ENCODE measurements around the gene CLASRP. TPM values are rescaled to one million over a fixed set of nuclear protein-coding genes. Genes with fewer than 3 reads are reported as not detected.
A peak's percentile ranks its signal among the peaks of the same experiment; 100 is the strongest.

CLASRP gene
- total RNA-seq, 1 donor from 2014 or later: 111 TPM

DNA sequence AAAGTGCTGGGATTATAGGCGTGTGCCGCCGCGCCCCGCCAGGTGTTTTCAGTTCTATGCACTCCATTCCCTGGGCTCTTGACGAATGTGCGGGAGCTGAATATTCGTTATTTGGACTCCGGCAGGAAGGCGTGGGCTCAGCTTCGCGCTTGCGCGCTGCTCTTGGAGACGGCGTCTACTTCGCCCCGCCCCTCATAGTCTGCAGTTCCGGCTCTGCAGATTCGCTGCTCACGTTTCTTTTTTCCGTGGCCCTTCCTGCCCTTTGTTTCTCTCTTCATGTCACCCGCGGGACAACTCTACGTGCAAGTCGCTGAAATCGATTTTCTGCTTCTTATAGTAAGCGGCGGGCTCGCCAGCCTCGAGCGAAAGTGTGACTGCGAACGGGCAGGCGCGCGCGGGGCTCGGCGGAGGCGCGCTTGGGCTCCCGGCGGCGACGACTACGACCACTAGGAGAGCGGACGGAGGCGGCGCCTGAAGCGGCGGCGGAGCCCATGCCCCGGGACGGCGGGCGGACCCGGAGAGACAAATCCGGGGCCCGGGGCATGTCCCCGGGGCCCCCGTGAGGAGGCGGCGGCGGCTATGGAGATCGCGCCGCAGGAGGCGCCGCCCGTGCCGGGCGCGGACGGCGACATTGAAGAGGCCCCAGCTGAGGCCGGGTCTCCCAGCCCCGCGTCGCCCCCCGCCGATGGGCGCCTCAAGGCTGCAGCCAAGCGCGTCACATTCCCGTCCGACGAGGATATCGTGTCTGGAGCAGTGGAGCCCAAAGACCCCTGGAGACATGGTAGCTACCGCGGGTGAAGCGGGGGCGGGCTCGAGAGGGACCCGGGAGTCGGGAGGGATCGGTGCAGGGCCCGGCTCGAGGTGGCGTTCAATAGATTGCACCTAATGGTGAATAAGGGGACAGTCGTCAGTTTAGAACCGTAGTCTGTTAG is 54.2 kb downstream of the CLASRP start, which contains the start of gene PPP1R37:
TSS of gene PPP1R37 (plus strand) at position 433 of the 932 bp plus-strand sequence. CDS start at position 580, 147 bp downstream.
- Mint-ChIP-seq H3K4me1 (ENCODE audit: unreplicated experiment) (peaks cover 52% of the 10 kb centered on the region), H3K27ac (peak within 1 kb of the TSS; percentile 100), H3K36me3 (no peaks in the 10 kb centered on the region), H3K27me3 (no peaks in the 10 kb centered on the region), H3K4me3 (peak within 1 kb of the TSS; percentile 95), H3K9me3 (no peaks in the 10 kb centered on the region)
- DNase-seq (ENCODE audit: extremely low spot score, unreplicated experiment): peak; percentile 94
- TF ChIP-seq, protein P1, sequence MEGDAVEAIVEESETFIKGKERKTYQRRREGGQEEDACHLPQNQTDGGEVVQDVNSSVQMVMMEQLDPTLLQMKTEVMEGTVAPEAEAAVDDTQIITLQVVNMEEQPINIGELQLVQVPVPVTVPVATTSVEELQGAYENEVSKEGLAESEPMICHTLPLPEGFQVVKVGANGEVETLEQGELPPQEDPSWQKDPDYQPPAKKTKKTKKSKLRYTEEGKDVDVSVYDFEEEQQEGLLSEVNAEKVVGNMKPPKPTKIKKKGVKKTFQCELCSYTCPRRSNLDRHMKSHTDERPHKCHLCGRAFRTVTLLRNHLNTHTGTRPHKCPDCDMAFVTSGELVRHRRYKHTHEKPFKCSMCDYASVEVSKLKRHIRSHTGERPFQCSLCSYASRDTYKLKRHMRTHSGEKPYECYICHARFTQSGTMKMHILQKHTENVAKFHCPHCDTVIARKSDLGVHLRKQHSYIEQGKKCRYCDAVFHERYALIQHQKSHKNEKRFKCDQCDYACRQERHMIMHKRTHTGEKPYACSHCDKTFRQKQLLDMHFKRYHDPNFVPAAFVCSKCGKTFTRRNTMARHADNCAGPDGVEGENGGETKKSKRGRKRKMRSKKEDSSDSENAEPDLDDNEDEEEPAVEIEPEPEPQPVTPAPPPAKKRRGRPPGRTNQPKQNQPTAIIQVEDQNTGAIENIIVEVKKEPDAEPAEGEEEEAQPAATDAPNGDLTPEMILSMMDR (conservative IDR thresholded peaks at IDR 0.05): peak; percentile 69

DNA sequence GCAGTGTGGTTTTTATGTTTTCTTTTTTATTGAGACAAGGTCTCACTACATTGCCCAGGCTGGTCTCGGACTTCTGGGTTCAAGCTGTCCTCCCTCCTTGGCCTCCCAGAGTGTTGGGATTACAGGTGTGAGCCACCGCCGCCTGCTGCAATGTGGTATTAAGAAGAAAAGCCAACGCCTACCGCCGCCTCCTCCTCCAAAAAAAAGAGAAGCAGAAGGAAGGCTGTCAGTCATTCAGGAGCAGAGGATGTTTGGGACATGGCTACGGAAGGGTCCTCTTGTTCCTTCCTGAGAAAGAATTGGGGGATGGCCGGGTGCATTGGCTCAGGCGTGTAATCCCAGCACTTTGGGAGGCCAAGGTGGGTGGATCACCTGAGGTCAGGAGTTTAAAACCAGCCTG is 55.3 kb downstream of the CLASRP start:
- DNase-seq (ENCODE audit: extremely low spot score, unreplicated experiment): no peak
- Mint-ChIP-seq H3K27ac (peak overlapping the region; percentile 100), H3K4me1 (ENCODE audit: unreplicated experiment) (peaks cover 62% of the 10 kb centered on the region), H3K36me3 (no peaks in the 10 kb centered on the region), H3K4me3 (peak overlapping the region; percentile 95), H3K27me3 (no peaks in the 10 kb centered on the region), H3K9me3 (no peaks in the 10 kb centered on the region)
- TF ChIP-seq, protein P1 (conservative IDR thresholded peaks at IDR 0.05): no peak

GRCh38 chr19:45094707-45095106 is 55.9 kb downstream of the CLASRP start:
- DNase-seq (ENCODE audit: extremely low spot score, unreplicated experiment): no peak
- no peaks in the 10 kb centered on the region for H3K27me3 Mint-ChIP-seq
- peak overlapping the region; percentile 84 for H3K27ac Mint-ChIP-seq
- H3K4me1 Mint-ChIP-seq (ENCODE audit: unreplicated experiment): peaks cover 68% of the 10 kb centered on the region
- TF ChIP-seq, protein P1 (conservative IDR thresholded peaks at IDR 0.05): no peak
- no peaks in the 10 kb centered on the region for H3K36me3 Mint-ChIP-seq
- H3K9me3 Mint-ChIP-seq: no peaks in the 10 kb centered on the region
- H3K4me3 Mint-ChIP-seq: peak overlapping the region; percentile 95

DNA sequence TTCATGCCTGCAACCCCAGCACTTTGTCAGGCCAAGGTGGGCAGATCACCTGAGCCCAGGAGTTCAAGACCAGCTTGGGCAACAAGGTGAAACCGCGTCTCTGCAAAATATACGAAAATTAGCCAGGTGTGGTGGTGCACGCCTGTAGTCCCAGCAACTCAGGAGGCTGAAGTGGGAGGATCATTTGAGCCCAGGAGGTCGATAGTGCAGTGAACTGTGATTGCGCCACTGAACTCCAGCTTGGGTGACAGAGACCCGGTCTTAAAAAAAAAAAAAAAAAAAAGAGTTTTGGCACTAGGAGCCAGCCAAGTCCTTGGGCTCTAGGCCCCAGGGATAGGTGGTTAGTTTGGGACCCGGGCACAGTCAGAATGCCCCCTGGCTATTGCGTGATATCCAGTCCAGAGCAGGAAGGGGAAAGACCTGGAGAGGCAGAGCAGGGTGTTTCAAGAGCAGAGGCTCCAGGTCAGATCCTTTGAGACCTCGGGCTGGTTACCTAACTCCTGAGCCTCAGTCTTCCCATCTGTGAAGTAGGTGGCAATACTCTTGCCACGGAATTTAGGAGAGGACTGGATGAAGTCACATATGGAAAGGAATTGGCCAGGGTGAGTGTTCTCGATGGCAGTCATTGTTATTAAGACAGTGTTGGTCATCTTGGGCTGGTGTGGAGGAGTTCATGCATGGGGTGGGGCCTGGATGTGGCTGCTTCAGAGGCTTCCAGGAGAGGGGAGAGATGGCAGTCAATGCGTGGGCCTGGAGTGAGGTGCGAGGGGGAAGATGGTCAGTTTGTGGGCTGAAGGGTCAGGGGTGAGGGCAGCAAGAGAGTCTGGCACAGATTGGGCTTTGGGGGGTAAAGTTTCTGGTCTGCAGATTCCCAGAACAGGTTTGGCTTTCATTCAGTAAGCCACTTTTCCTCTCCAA is 56.9 kb downstream of the CLASRP start:
- Mint-ChIP-seq H3K36me3 (no peaks in the 10 kb centered on the region), H3K4me3 (peak overlapping the region; percentile 65), H3K27ac (peak overlapping the region; percentile 85), H3K4me1 (ENCODE audit: unreplicated experiment) (peaks cover 72% of the 10 kb centered on the region), H3K27me3 (no peaks in the 10 kb centered on the region), H3K9me3 (no peaks in the 10 kb centered on the region)
- TF ChIP-seq, protein P1 (conservative IDR thresholded peaks at IDR 0.05): no peak
- DNase-seq (ENCODE audit: extremely low spot score, unreplicated experiment): no peak

GRCh38 chr19:45096700-45097099 is 57.9 kb downstream of the CLASRP start:
- H3K9me3 Mint-ChIP-seq: no peaks in the 10 kb centered on the region
- no peak for DNase-seq (ENCODE audit: extremely low spot score, unreplicated experiment)
- H3K36me3 Mint-ChIP-seq: no peaks in the 10 kb centered on the region
- H3K27me3 Mint-ChIP-seq: no peaks in the 10 kb centered on the region
- TF ChIP-seq, protein P1 (conservative IDR thresholded peaks at IDR 0.05): no peak
- peaks cover 74% of the 10 kb centered on the region for H3K4me1 Mint-ChIP-seq (ENCODE audit: unreplicated experiment)
- H3K27ac Mint-ChIP-seq: peak overlapping the region; percentile 85
- peak overlapping the region; percentile 55 for H3K4me3 Mint-ChIP-seq
